Fibroblast of skin of abdomen (primary cell): ENCODE data around the gene USP21. TPM values are rescaled to one million over a fixed set of nuclear protein-coding genes. Genes with fewer than 3 reads are reported as not detected.
"Not testable (repeated sequence)": the region's sequence is repeated elsewhere in the genome, so short reads cannot be mapped to it uniquely, and the experiment has no call there.

Experiments used
- DNase-seq: peaks from one replicate; pipeline ENCODE4 v3.0.0-alpha.2; 2013
- polyA plus RNA-seq, 2 experiments: library from polyadenylated mRNA; unstranded; fragments of 120-200 nt; gene quantifications; one replicate each; pipeline ENCODE4 v1.2.1, GENCODE V29; 2013; ENCODE audit not compliant: insufficient read length in 2 of 2

Gene USP21, protein sequence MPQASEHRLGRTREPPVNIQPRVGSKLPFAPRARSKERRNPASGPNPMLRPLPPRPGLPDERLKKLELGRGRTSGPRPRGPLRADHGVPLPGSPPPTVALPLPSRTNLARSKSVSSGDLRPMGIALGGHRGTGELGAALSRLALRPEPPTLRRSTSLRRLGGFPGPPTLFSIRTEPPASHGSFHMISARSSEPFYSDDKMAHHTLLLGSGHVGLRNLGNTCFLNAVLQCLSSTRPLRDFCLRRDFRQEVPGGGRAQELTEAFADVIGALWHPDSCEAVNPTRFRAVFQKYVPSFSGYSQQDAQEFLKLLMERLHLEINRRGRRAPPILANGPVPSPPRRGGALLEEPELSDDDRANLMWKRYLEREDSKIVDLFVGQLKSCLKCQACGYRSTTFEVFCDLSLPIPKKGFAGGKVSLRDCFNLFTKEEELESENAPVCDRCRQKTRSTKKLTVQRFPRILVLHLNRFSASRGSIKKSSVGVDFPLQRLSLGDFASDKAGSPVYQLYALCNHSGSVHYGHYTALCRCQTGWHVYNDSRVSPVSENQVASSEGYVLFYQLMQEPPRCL
- 26.6 TPM for polyA plus RNA-seq (2013, experiment 1 of 2; ENCODE audit: insufficient read length)
- 26.3 TPM for polyA plus RNA-seq (2013, experiment 2 of 2; ENCODE audit: insufficient read length)

DNA sequence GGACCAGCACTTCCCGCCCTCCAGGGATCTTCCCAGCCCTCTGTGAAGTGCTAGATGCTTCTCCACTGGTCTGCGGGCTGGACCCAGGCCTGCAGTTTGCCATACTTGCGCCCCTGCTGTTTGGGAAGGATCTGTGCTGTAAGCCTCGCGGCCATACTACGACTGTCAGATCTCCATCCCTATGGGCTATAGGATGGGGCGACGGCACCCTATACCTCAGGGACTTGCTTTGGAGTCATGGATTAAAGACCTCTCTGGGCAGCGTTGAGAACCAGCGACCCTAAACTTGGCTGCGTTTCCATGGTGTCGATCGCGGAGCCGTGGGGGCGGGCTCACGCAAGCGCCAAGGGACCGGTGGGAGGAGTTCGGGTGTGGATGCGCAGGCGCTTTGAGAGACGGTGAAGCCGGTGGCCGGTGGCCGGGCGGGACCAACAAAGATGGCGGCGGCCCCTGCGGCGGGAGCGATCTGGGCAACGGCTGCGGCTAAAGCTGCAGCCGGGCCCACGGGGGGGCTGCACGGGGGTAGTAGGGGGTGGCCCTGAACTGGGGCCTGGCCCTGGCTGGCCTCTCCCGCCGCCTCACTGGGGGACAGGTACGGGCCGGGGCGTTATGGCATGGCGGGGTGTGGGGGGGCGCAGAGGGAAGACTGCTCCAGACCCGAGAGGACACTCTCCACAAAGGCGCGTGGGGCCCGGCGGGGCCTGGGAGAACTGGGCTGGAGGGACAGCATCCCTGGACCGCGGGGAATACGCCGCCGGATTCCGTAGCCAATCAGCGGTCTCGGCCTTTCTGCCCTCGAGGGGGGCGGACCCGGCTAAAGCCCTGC, at the start of gene USP21:
USP21 (plus strand) TSS at position 414 of the 826 bp plus-strand sequence. CDS start 1,141 bp downstream, outside the sequence.
- DNase-seq = peak; percentile 88

DNA sequence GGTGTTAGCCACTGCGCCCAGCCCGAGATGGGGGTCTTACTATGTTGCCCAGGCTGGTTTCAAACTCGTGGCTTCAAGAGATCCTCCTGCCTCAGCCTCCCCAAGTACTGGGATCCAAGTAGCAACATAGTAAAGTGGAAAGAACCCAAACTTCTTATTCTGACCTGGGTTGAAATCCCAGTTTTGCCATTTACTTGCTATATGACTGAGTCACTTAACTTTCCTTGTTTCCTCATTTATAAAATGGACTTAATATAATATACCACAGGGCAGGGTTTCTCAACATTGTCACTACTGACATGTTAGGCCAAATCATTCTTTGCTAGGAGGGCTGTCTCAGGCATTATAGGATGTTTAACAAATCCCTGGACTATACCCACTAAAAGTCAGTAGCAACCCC, 48.2 kb upstream of the USP21 start:
- no peak for DNase-seq

DNA sequence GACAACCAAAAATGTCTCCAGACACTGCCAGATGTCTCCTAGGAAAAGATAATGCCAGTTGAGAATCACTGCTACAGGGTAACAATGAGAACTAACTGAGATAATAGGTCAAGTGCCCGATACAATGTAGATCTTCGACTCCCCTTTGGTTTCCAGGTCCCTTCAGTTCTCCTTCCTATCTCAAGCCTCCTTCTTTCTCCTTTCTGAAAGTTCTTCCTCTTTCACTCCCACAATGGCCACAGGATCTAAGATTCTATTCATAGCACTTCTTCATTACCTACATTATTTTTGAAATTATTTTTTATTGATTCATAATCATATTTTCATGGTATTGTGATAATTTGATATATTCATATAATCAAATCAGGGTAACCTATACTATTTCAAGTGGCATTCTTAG, 47.8 kb upstream of the USP21 start:
- DNase-seq = no peak

DNA sequence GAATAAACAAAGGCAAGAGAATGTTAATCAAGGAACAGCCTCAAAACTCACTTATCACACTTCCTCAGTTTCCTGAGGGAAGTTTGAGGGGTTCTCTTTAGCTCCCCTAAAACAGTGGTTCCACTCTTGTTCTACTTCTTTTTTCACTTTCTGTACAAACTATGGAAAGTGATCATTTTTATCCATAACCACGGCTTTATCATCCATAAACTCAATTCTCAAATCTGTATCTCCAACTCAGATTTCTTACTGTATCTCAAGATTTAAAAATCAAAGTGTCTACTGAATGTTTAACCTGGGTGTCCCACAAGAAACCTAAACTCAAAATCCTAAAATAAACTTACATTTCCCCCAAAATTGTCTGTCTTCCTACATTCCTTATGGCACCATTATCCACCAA, 45.4 kb upstream of the USP21 start:
- DNase-seq = no peak

DNA sequence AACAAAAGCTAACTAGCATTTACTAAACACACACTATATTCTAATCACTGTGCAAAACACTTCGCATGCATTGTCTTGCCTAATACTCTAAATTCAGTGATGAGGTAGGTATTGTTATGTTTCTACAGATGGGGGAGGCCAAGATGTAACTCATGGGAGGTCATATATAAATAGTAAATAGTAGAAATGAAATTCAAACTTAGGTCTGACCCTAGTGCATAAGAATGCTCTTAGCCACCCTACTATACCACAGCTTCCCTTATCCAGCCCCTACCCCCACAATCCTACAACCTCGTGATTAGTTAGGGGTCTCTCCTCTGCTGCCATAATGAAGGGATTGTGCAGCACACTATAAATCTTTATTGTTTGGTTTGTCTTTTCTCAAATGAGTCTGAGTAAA, 44.7 kb upstream of the USP21 start:
- DNase-seq = no peak

DNA sequence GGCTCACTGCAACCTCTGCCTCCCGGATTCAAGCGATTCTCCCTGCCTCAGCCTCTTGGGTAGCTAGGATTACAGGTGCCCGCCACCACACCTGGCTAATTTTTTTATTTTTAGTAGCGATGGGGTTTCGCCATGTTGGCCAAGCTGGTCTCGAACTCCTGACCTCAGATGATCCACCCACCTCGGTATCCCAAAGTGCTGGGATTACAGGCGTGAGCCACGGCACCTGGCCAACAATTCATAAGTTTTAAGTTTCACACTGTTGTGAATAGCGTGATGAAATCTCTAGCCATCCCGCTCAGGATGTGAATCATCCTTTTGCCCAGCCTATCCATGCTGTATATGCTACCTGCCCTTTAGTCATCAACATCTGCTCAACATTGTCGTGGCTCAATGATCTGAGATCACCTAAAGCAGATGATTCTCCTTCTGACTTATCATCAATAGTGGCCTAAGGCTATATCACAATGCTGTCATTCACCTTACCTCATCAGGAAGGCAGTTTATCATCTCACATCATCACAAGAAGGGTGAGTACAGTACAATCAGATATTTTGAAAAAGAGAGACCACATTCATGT, 44.1 kb upstream of the USP21 start:
- peak; percentile 79 for DNase-seq

DNA sequence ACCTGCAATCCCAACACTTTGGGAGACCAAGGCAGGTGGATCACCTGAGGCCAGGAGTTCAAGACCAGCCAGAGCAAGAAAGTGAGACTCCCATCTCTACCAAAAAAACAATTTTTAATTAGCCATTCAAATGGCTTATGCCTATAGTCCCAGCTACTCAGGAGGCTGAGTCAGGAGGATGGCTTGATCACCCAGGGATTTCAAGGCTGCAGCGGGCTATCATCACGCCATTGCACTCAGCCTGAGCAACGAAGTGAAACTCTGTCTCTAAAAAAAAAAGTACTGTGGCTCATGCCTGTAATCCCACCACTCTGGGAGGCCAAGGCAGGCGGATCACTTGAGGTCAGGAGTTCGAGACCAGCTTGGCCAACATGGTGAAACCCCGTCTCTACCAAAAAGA, 43.3 kb upstream of the USP21 start:
- not testable (repeated sequence) for DNase-seq

DNA sequence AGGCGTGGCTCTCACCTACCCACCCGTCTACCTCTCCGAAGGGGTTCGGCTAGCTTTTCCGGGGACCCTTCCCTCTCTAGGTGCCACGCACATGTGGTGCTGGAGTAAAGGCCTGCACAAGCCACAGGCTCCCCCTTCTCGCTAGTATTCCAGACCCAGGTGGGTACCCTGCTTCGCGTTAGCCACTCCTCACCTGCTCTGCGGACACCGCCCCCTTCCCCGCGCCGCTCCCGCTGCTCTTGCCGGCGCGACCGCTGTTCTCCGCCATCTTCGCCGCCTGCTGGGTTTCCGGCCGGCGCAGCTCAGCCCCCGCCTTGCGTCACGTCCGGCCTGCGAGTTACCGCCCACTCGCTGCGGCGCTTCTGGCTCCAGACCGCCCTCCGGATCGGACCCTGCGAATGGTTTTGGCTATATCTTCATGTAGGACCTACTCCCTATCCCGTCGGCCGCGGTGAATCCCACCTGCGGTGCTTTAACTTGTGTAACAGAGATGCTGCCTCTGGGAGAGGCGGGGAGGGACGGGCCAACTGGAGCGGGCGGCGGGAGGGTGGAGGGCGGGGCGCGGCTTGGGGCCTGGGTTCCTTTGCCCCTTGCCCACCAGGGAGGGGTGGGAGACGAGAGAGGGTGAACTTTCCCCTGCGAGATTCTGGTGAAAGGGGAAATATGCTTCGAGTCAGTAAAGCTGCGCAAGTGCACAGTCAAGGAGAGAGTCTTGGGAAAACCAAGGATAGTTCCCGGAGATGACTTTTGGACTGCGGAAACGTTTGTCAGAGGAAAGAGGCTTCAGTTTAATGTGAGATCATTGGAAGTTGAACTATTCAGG, 41.3 kb upstream of the USP21 start, which contains the start of the genes NIT1 and PFDN2:
NIT1 (plus strand) TSS at position 347 of the 823 bp plus-strand sequence; CDS start at position 419, 72 bp downstream.
PFDN2 (minus strand) TSS at position 279 of the 823 bp plus-strand sequence; CDS start at position 268, 11 bp downstream.
- peak; percentile 80 for DNase-seq

DNA sequence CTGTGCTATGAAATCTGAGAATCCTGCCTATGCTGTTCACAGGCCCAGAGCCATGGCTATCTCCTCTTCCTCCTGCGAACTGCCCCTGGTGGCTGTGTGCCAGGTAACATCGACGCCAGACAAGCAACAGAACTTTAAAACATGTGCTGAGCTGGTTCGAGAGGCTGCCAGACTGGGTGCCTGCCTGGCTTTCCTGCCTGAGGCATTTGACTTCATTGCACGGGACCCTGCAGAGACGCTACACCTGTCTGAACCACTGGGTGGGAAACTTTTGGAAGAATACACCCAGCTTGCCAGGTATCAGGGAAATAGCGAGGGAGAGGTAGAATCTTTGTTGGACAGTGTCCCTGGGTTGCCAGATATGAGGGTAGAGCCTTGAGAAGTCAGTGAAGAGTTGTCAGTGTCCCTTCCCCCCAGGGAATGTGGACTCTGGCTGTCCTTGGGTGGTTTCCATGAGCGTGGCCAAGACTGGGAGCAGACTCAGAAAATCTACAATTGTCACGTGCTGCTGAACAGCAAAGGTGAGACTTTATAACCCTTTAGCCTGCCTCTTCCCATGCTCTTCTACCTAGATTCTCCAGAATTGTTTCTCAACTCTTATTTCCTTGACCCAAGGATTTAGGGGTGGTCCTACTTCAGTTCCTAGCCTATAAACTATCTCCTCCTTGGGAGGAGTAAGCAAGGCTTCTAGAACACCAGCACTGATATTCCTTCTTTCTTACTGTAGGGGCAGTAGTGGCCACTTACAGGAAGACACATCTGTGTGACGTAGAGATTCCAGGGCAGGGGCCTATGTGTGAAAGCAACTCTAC, 40.0 kb upstream of the USP21 start:
- DNase-seq = peak; percentile 67

DNA sequence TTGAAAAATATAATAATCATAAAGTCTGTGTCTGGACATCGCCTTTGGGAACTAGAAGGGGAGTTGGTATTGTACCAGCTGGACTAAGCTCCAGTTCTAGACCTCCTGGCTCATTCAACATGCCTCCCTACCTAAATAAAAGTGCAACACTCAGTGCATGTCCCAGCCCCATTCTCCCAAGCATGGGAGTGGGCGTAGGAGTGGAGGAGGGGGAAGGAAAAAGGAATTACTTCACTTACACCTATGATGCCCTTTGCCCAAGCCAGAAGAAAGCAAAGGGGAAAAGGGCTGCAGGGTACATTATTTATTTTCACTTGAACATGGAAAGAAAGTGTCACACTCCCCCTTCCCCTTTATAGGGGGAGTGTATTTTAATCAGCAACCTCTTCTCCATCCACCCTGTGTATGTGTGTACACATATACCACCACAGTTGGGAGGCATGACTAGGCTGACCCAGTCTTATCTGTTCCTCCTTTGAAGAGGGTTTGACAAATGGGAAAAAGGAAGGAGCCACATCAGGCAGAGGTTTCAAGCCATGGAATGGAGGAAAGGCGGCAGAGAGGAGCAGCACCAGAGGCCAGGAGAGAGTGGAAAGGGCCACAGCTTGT, 38.2 kb upstream of the USP21 start:
- DNase-seq = no peak

DNA sequence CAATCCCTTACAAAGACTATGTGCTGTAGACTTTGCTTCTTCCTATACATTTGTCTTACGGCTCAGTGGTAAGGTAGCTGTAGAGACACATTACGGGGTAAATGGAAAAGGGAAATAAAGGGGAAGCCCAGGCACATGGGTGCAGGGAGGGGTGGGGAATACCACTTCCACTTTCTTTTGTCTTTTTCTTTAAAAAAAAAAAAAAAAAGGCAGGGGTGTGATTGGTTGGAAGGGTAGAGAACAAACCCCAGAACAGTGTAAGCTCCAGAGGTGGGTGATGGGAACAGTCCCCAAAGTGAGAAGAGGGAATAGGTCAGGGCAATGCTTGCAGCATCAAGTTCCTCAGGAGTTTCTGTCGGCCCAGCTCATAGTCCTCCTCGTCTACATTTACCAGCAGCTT, 37.5 kb upstream of the USP21 start:
- DNase-seq = no peak

DNA sequence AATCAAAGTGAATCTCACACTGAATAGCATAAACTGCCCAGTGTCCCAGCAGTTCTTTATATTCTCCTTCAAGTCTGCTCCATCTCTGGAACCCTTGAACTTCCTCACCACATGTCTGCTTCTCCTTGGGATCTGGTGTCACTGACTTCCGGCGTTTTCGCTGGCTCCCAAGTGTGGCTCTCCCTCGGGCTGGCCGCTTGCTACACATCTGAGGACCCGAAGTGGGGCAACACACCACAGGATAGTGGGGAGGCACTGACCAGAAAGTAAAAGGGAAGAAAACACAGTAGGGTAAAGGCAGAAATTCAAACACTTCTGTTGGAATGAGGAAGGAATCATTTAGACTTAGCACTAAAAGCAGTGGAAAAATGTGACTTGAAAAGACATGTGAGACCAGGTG, 36.3 kb upstream of the USP21 start:
- DNase-seq = no peak

DNA sequence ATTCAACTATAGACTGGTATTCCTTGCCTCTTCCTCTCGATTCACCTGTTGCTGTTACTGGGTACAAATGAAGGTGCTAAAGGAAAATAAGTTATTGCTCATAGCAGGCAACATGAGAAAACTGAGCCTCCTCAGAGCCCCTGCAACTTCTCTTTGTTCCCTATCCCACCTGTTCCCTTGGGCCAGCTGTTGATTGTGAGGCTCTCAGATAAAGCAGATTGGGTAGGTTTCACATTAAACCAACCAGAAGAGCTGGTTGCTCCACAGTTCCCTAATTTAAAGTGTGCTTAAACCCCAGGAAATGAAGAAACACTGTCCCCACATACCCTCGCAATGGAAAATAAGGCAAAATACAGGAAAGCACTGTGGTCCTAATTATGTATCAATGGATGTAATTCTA, 31.7 kb upstream of the USP21 start:
- no peak for DNase-seq

DNA sequence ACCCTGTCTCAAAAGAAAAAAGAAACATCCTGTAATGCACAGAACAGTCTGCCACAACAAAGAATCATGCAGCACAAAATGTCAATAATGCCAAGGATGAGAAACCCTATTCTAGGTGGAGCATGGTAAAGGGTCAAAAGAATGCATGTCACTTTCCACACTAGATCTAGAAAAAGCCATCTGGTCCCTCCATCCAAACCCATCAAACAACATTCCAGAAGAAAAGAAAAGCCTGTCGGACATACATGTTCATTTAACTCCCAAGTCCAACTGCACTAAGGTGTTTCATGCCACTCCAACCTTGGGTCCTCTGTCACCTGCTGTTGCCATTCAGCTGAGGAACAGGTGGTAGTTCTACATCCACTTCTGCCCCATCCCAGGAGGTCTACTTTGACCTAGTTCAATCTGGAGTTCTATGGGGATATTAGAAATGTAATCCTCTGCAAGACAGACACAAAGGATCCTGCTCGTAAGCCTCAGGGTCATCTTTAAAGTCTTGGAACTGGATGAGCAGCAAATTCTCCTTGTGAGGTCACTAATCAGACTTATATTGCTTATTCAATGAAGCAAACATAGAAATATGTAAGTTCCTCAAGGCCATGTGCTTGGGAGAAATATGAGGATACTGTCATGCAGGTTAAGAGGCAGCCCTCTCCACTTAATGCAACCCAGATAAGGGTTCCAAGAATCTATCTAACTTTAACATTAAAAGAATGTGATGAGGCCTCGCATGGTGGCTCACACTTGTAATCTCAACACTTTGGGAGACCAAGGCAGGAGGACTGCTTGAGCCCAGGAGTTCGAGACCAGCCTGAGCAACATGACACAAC, 30.5 kb upstream of the USP21 start:
- no peak for DNase-seq

DNA sequence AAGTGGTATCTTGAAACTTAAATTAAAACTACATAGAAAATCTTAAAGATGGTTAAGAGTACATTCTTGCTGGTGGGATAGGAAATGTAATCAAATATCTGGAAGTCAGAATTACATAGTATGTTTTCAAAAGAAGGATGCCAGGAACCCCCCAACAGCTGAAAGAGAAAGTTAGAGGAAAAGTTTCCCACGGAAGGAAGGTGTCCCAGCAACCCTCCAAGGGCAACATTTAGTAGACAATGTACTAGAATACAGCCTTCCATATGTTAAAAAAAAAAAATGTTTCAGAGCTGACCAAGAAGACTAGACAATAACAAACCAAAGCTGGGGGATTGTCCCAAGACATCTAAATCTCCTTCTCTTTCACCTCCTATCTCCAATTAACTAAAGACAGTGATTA, 29.0 kb upstream of the USP21 start:
- DNase-seq = no peak

DNA sequence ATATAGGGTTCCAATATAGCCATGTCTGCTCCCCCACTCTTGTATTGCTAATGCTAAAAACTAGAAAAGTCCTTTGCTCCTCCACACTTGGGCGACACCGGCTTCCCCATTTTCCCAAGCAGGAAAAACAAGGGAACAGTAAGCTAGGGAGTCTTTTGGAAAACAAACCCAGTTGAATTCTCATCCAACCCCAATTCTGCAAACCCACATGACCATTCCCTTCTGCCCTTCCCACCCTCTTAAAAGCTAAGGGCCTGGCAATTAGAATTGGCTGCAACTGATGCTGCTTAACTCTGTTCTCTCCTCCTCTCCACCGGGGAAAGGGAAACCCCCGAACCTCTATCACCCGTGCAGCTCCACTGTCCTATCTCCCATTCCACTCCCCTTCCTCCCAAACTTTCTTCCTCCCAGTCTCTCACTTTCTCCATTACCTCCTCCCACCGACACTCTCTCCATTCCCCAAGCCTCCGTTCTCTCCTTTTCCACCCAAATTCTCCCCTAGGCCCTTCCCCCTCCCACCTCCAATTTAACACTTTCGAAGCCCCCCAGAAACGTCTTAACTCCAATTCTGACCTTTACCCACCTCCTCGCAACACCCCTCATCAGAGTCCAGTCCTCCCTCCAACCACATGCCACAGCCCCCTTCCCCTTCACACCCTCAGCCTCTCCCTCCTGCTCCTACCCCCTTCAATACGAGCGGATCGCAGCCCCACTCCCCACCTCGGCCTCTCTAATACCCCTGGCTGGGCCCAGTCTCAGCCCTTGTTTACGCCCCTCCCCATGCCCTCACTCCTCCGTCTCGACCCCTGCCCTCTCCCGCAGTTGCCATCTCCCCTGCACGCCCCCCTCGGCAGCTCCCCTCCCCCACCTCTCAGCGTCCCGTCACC, 27.5 kb upstream of the USP21 start:
- DNase-seq = no peak

DNA sequence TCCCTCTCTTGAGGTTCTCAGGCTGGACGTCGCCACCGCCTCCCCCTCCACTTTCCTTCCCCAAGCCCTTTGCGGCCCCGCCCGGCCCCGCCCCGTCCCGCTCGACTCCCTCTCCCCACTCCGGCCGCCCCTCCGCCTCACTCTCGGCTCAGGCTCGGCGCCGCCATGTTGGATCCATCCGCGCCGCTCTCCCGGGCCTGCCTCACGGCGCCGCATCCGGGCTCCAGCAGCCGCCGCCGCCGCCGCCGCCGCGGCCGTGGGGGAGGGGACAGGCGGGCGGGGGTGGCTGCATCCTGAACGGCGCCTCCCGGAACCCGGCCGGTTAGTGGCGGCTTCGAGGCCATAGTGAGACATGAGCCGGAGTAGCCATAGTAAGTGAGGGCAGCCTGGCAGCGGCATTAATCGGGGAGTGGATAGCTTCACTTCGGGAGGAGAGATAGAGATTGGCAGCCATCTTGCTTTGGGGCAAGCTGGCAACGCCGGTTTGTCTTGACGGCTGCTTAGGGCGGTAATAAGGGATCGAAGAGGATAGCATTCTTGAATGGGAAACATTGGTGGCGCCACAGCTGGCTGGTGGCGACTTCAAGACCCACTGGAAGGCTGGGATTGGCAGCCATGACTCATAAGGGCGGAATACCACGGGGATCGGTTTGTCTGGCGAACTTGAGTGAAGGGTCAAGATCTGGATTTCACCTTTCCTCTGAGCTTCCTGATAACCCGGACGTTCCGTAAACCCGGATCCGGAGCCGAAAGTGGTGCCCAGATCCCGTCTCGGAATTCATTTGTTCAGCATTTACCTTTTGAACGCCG, 26.7 kb upstream of the USP21 start, which contains the start of gene DEDD:
DEDD (minus strand) TSS at position 258 of the 810 bp plus-strand sequence. CDS start 8,205 bp downstream, outside the sequence.
- DNase-seq = peak; percentile 98
